MCF 10A (cell line): ENCODE results near the gene SLC1A7. TPM values are rescaled to one million over a fixed set of nuclear protein-coding genes. Genes with fewer than 3 reads are reported as not detected.

Source experiments
- BruUV-seq: library from RNA; stranded (reverse); fragments of 400-500 nt; replicated peaks from 2 replicates; lab custom pipeline; 2021; lab: Mats Ljungman, UMichigan
- CTCF ChIA-PET: fragments of 300-600 bp; sonication (Branson Sonifier 250); formaldehyde crosslinking; extraction: SDS; loops from one replicate; lab custom pipeline; 2021; ENCODE audit warnings: antibody characterized with exemption, inconsistent platforms; lab: Yijun Ruan, JAX
- POLR2A ChIA-PET: fragments of 300-600, 350-650 bp; sonication (Branson Sonifier 250); formaldehyde crosslinking; extraction: SDS; loops from one replicate; lab custom pipeline; 2020; ENCODE audit warnings: antibody characterized with exemption, inconsistent platforms; lab: Yijun Ruan, JAX
- DNase-seq: peaks from one replicate; pipeline ENCODE4 v3.0.0-alpha.2; 2018; ENCODE audit not compliant: unreplicated experiment
- H3K27ac Mint-ChIP-seq: one replicate; pipeline ENCODE4 v1.8.0; 2022; ENCODE audit warnings: mild to moderate bottlenecking, low read depth, mixed read lengths; ENCODE audit not compliant: unreplicated experiment
- H3K27me3 Mint-ChIP-seq: one replicate; pipeline ENCODE4 v1.8.0; 2022; ENCODE audit warnings: mixed read lengths; ENCODE audit not compliant: insufficient read depth, unreplicated experiment
- H3K36me3 Mint-ChIP-seq: one replicate; pipeline ENCODE4 v1.8.0; 2022; ENCODE audit warnings: mild to moderate bottlenecking, moderate library complexity, mixed read lengths; ENCODE audit not compliant: insufficient read depth, unreplicated experiment
- H3K4me1 Mint-ChIP-seq: one replicate; pipeline ENCODE4 v1.8.0; 2022; ENCODE audit warnings: mixed read lengths; ENCODE audit not compliant: insufficient read depth, unreplicated experiment
- H3K4me3 Mint-ChIP-seq: one replicate; pipeline ENCODE4 v1.8.0; 2022; ENCODE audit warnings: mild to moderate bottlenecking, moderate library complexity, mixed read lengths; ENCODE audit not compliant: unreplicated experiment
- H3K9me3 Mint-ChIP-seq: one replicate; pipeline ENCODE4 v1.8.0; 2022; ENCODE audit warnings: mixed read lengths; ENCODE audit not compliant: unreplicated experiment
- CTCF ChIP-seq: fragments of 200-600 bp; IDR thresholded peaks from one replicate; pipeline ENCODE4 v1.8.0; 2022; ENCODE audit warnings: antibody characterized with exemption, mild to moderate bottlenecking; ENCODE audit not compliant: unreplicated experiment
- intact Hi-C: fragments of 100-400 bp; cut with micrococcal nuclease; formaldehyde crosslinking; loops from 2 replicates; pipeline ENCODE4 v1.14.1; 2022
- total RNA-seq: library from RNA; stranded (reverse); gene quantifications from 2 replicates; pipeline ENCODE4 v1.2.3, GENCODE V29; 2022

SLC1A7 gene
- total RNA-seq, 1 experiment from 2014 or later: not detected

- no peak for TF ChIP-seq CTCF
- POLR2A ChIA-PET: no interaction called here
- CTCF ChIA-PET: no interaction called here
These were observed 53.7 kb downstream of the SLC1A7 start for GRCh38 chr1:53088616-53089300.

GRCh38 chr1:53087332-53088285, 54.8 kb downstream of the SLC1A7 start:
- Mint-ChIP-seq H3K4me1 (peaks cover 8% of the 10 kb centered on the region), H3K27ac (no peak overlapping the region), H3K4me3 (no peak overlapping the region), H3K27me3 (no peaks in the 10 kb centered on the region), H3K9me3 (no peaks in the 10 kb centered on the region), H3K36me3 (no peaks in the 10 kb centered on the region)
- no peak for TF ChIP-seq CTCF
- BruUV-seq: no TSS peak
- intact Hi-C loops: no loop called here
- no peak for DNase-seq
- ChIA-PET CTCF (no interaction called here), POLR2A (no interaction called here)

More at GRCh38 chr1:53088616-53089300, 53.7 kb downstream of the SLC1A7 start:
- no peaks in the 10 kb centered on the region for H3K27me3 Mint-ChIP-seq
- no peak overlapping the region for H3K4me3 Mint-ChIP-seq
- BruUV-seq: no TSS peak
- DNase-seq: no peak
- H3K4me1 Mint-ChIP-seq: peaks cover 8% of the 10 kb centered on the region
- H3K9me3 Mint-ChIP-seq: no peaks in the 10 kb centered on the region
- H3K27ac Mint-ChIP-seq: no peak overlapping the region
- H3K36me3 Mint-ChIP-seq: no peaks in the 10 kb centered on the region
- intact Hi-C loops: no loop called here

- BruUV-seq: no TSS peak
- ChIA-PET CTCF (interaction anchor here (0.6 kb wide), 1 partner anchor 169 kb away, joined by 6 read pairs; no protein-coding TSS in a partner anchor), POLR2A (interaction anchor here (0.6 kb wide), 1 partner anchor 1031 kb away, joined by 3 read pairs; the partner anchor contains the start of gene TXNDC12)
- H3K36me3 Mint-ChIP-seq: no peaks in the 10 kb centered on the region
- no peak overlapping the region for H3K27ac Mint-ChIP-seq
- intact Hi-C loops: no loop called here
- peaks cover 8% of the 10 kb centered on the region for H3K4me1 Mint-ChIP-seq
- H3K9me3 Mint-ChIP-seq: no peaks in the 10 kb centered on the region
- no peaks in the 10 kb centered on the region for H3K27me3 Mint-ChIP-seq
- DNase-seq: no peak
- no peak for TF ChIP-seq CTCF
- H3K4me3 Mint-ChIP-seq: no peak overlapping the region
These were observed 55.9 kb downstream of the SLC1A7 start for GRCh38 chr1:53086491-53087070.

GRCh38 chr1:53085405-53085804, 57.0 kb downstream of the SLC1A7 start:
- DNase-seq: no peak
- Mint-ChIP-seq H3K4me1 (peaks cover 8% of the 10 kb centered on the region), H3K4me3 (no peak overlapping the region), H3K27me3 (no peaks in the 10 kb centered on the region), H3K36me3 (no peaks in the 10 kb centered on the region), H3K9me3 (no peaks in the 10 kb centered on the region), H3K27ac (no peak overlapping the region)
- BruUV-seq: no TSS peak
- intact Hi-C loops: no loop called here
- no peak for TF ChIP-seq CTCF
- POLR2A ChIA-PET: no interaction called here
- CTCF ChIA-PET: no interaction called here
